WTC11 (cell line): ENCODE results near the gene PRR35. TPM values are rescaled to one million over a fixed set of nuclear protein-coding genes. Genes with fewer than 3 reads are reported as not detected.

ENCODE experiments used
- ATAC-seq: fragments of 200-7000 bp; cut with Tn5 transposase; 2 replicates; pipeline ENCODE4 v1.10.0; 2021; ENCODE audit warnings: mild to moderate bottlenecking, moderate library complexity
- CTCF ChIA-PET: fragments of 300-600 bp; sonication (Branson Sonifier 250); formaldehyde crosslinking; loops from one replicate; lab custom pipeline; 2021; ENCODE audit warnings: antibody characterized with exemption; lab: Charles Lee
- POLR2A ChIA-PET: fragments of 350-600 bp; sonication (Branson Sonifier 250); formaldehyde crosslinking; loops from one replicate; lab custom pipeline; 2021; ENCODE audit warnings: antibody characterized with exemption; lab: Charles Lee
- DNase-seq: peaks from one replicate; pipeline ENCODE4 v3.0.0; 2021; ENCODE audit warnings: low spot score
- H3K27ac Mint-ChIP-seq: 2 replicates; pipeline ENCODE4 v1.8.0; 2021; ENCODE audit warnings: mixed read lengths
- H3K27me3 Mint-ChIP-seq: 2 replicates; pipeline ENCODE4 v1.8.0; 2021; ENCODE audit warnings: low read depth, mild to moderate bottlenecking, moderate library complexity, mixed read lengths
- H3K36me3 Mint-ChIP-seq: 2 replicates; pipeline ENCODE4 v1.8.0; 2021; ENCODE audit warnings: mixed read lengths
- H3K4me1 Mint-ChIP-seq: 2 replicates; pipeline ENCODE4 v1.8.0; 2022; ENCODE audit warnings: mixed read lengths
- H3K4me3 Mint-ChIP-seq: 2 replicates; pipeline ENCODE4 v1.8.0; 2021; ENCODE audit warnings: mild to moderate bottlenecking, moderate library complexity, mixed read lengths
- H3K9me3 Mint-ChIP-seq: 2 replicates; pipeline ENCODE4 v1.8.0; 2021; ENCODE audit warnings: mixed read lengths
- ATF1 ChIP-seq: sonication (generic); formaldehyde crosslinking; IDR thresholded peaks from 2 replicates; pipeline ENCODE4 v1.8.1; 2023; ENCODE audit warnings: mild to moderate bottlenecking, moderate library complexity, missing genetic modification reagents
- EMX1 ChIP-seq: fragments of 250-450 bp; sonication (Bioruptor Pico); IDR thresholded peaks from 2 replicates; pipeline ENCODE4 v1.8.0; 2021; ENCODE audit warnings: mild to moderate bottlenecking
- ESRRA ChIP-seq: sonication (generic); formaldehyde crosslinking; IDR thresholded peaks from 2 replicates; pipeline ENCODE4 v1.8.1; 2022; ENCODE audit warnings: mild to moderate bottlenecking, missing genetic modification reagents, borderline replicate concordance
- FOXK1 ChIP-seq: sonication (generic); formaldehyde crosslinking; IDR thresholded peaks from 2 replicates; pipeline ENCODE4 v1.8.0; 2022; ENCODE audit warnings: mild to moderate bottlenecking, moderate library complexity, missing genetic modification reagents
- IRF2 ChIP-seq: sonication (generic); formaldehyde crosslinking; IDR thresholded peaks from 2 replicates; pipeline ENCODE4 v1.8.0; 2022; ENCODE audit warnings: low read depth, missing genetic modification reagents, borderline replicate concordance
- JAZF1 ChIP-seq: fragments of 250-450 bp; sonication (Bioruptor Pico); IDR thresholded peaks from 2 replicates; pipeline ENCODE4 v1.9.0; 2021; ENCODE audit warnings: moderate library complexity, mild to moderate bottlenecking, inconsistent platforms
- PRRX2 ChIP-seq: fragments of 250-450 bp; sonication (Bioruptor Pico); IDR thresholded peaks from 2 replicates; pipeline ENCODE4 v1.8.0; 2021; ENCODE audit warnings: mild to moderate bottlenecking
- RELA ChIP-seq: sonication (generic); formaldehyde crosslinking; IDR thresholded peaks from 2 replicates; pipeline ENCODE4 v1.8.1; 2022; ENCODE audit warnings: missing genetic modification reagents, mild to moderate bottlenecking, borderline replicate concordance
- RORB ChIP-seq: fragments of 250-450 bp; sonication (Bioruptor Pico); IDR thresholded peaks from 2 replicates; pipeline ENCODE4 v1.9.0; 2021; ENCODE audit warnings: mild to moderate bottlenecking
- SOX15 ChIP-seq: fragments of 250-450 bp; sonication (Bioruptor Pico); IDR thresholded peaks from 2 replicates; pipeline ENCODE4 v1.9.0; 2021; ENCODE audit warnings: mild to moderate bottlenecking
- TEAD4 ChIP-seq: sonication (generic); formaldehyde crosslinking; IDR thresholded peaks from 2 replicates; pipeline ENCODE4 v1.8.0; 2022; ENCODE audit warnings: mild to moderate bottlenecking, missing genetic modification reagents
- TP53 ChIP-seq: sonication (generic); formaldehyde crosslinking; IDR thresholded peaks from 2 replicates; pipeline ENCODE4 v1.8.1; 2023; ENCODE audit warnings: mild to moderate bottlenecking, missing genetic modification reagents
- ZNF138 ChIP-seq: sonication (generic); formaldehyde crosslinking; conservative IDR thresholded peaks from 2 replicates; pipeline ENCODE4 v1.8.1; 2022; ENCODE audit warnings: mild to moderate bottlenecking, moderate library complexity, missing genetic modification reagents
- ZNF416 ChIP-seq: fragments of 250-450 bp; sonication (Bioruptor Pico); IDR thresholded peaks from 2 replicates; pipeline ENCODE4 v1.9.0; 2021; ENCODE audit warnings: mild to moderate bottlenecking, inconsistent platforms
- total RNA-seq: library from RNA; stranded (reverse); gene quantifications from 3 replicates; pipeline ENCODE4 v1.2.3, GENCODE V29; 2021
- TF ChIP-seq, protein P1 (sequence below): sonication (generic); formaldehyde crosslinking; IDR thresholded peaks from 2 replicates; pipeline ENCODE4 v1.8.0; 2022; ENCODE audit warnings: mild to moderate bottlenecking, missing genetic modification reagents
- TF ChIP-seq, protein P2 (sequence below): sonication (generic); formaldehyde crosslinking; IDR thresholded peaks from 2 replicates; pipeline ENCODE4 v1.8.0; 2023; ENCODE audit warnings: mild to moderate bottlenecking, missing genetic modification reagents
- TF ChIP-seq, protein P3 (sequence below): sonication (generic); formaldehyde crosslinking; IDR thresholded peaks from 2 replicates; pipeline ENCODE4 v1.8.1; 2022; ENCODE audit warnings: low read depth, mild to moderate bottlenecking, moderate library complexity, missing genetic modification reagents, borderline replicate concordance
- TF ChIP-seq, protein P4 (sequence below): sonication (generic); formaldehyde crosslinking; IDR thresholded peaks from 2 replicates; pipeline ENCODE4 v1.8.1; 2022; ENCODE audit warnings: missing genetic modification reagents, borderline replicate concordance
- TF ChIP-seq, protein P5 (sequence below): fragments of 250-450 bp; sonication (Bioruptor Pico); IDR thresholded peaks from 2 replicates; pipeline ENCODE4 v1.9.0; 2021; ENCODE audit warnings: mild to moderate bottlenecking, borderline replicate concordance
- TF ChIP-seq, protein P6 (sequence below): sonication (generic); formaldehyde crosslinking; IDR thresholded peaks from 2 replicates; pipeline ENCODE4 v1.8.1; 2022; ENCODE audit warnings: mild to moderate bottlenecking, missing genetic modification reagents, moderate library complexity, borderline replicate concordance

The PRR35 gene
- total RNA-seq, 1 experiment from 2014 or later, result 0.72 TPM

DNA sequence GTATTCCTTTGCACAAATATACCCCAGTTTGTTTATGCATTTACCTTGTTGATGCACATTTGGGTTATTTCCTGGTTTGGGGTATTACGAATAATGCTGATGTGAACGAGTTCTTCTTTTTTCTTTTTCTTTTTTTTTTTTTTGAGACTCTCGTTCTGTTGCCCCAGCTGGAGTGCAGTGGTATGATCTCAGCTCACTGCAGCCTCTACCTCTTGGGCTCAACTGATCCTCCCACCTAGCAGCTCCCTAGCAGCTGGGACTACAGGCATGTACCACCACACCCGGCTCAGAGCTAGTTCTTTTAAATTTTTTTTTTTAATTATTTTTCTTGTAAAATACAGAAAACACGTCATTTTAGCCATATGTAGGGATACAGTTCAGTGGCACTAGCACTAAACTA, 43.7 kb downstream of the PRR35 start:
- no peak overlapping the region for H3K27ac Mint-ChIP-seq
- TF ChIP-seq RORB (CRISPR knock-in tag) (no peak), IRF2 (no peak), PRRX2 (CRISPR knock-in tag) (no peak), RELA (CRISPR knock-in tag) (no peak), TP53 (CRISPR knock-in tag) (no peak), JAZF1 (CRISPR knock-in tag) (no peak), ESRRA (no peak), EMX1 (CRISPR knock-in tag) (no peak), ATF1 (CRISPR knock-in tag) (no peak), SOX15 (no peak), FOXK1 (no peak), ZNF138 (no peak), TEAD4 (CRISPR knock-in tag) (no peak)
- TF ChIP-seq, protein P1, sequence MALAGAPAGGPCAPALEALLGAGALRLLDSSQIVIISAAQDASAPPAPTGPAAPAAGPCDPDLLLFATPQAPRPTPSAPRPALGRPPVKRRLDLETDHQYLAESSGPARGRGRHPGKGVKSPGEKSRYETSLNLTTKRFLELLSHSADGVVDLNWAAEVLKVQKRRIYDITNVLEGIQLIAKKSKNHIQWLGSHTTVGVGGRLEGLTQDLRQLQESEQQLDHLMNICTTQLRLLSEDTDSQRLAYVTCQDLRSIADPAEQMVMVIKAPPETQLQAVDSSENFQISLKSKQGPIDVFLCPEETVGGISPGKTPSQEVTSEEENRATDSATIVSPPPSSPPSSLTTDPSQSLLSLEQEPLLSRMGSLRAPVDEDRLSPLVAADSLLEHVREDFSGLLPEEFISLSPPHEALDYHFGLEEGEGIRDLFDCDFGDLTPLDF (CRISPR knock-in tag), result no peak
- TF ChIP-seq, protein P2, sequence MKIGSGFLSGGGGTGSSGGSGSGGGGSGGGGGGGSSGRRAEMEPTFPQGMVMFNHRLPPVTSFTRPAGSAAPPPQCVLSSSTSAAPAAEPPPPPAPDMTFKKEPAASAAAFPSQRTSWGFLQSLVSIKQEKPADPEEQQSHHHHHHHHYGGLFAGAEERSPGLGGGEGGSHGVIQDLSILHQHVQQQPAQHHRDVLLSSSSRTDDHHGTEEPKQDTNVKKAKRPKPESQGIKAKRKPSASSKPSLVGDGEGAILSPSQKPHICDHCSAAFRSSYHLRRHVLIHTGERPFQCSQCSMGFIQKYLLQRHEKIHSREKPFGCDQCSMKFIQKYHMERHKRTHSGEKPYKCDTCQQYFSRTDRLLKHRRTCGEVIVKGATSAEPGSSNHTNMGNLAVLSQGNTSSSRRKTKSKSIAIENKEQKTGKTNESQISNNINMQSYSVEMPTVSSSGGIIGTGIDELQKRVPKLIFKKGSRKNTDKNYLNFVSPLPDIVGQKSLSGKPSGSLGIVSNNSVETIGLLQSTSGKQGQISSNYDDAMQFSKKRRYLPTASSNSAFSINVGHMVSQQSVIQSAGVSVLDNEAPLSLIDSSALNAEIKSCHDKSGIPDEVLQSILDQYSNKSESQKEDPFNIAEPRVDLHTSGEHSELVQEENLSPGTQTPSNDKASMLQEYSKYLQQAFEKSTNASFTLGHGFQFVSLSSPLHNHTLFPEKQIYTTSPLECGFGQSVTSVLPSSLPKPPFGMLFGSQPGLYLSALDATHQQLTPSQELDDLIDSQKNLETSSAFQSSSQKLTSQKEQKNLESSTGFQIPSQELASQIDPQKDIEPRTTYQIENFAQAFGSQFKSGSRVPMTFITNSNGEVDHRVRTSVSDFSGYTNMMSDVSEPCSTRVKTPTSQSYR (CRISPR knock-in tag), result no peak
- TF ChIP-seq, protein P3, sequence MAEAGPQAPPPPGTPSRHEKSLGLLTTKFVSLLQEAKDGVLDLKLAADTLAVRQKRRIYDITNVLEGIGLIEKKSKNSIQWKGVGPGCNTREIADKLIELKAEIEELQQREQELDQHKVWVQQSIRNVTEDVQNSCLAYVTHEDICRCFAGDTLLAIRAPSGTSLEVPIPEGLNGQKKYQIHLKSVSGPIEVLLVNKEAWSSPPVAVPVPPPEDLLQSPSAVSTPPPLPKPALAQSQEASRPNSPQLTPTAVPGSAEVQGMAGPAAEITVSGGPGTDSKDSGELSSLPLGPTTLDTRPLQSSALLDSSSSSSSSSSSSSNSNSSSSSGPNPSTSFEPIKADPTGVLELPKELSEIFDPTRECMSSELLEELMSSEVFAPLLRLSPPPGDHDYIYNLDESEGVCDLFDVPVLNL (CRISPR knock-in tag), result no peak
- TF ChIP-seq, protein P4, sequence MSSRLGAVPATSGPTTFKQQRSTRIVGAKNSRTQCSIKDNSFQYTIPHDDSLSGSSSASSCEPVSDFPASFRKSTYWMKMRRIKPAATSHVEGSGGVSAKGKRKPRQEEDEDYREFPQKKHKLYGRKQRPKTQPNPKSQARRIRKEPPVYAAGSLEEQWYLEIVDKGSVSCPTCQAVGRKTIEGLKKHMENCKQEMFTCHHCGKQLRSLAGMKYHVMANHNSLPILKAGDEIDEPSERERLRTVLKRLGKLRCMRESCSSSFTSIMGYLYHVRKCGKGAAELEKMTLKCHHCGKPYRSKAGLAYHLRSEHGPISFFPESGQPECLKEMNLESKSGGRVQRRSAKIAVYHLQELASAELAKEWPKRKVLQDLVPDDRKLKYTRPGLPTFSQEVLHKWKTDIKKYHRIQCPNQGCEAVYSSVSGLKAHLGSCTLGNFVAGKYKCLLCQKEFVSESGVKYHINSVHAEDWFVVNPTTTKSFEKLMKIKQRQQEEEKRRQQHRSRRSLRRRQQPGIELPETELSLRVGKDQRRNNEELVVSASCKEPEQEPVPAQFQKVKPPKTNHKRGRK (CRISPR knock-in tag), result no peak
- TF ChIP-seq, all 79 proteins: peak for 0
- H3K4me1 Mint-ChIP-seq, result peaks cover 6% of the 10 kb centered on the region
- peaks cover 12% of the 10 kb centered on the region for H3K9me3 Mint-ChIP-seq
- CTCF ChIA-PET, result no interaction called here
- DNase-seq (no peak), ATAC-seq (no peak)
- no peak overlapping the region for H3K4me3 Mint-ChIP-seq
- POLR2A ChIA-PET, result no interaction called here
- peaks cover 22% of the 10 kb centered on the region for H3K36me3 Mint-ChIP-seq
- no peaks in the 10 kb centered on the region for H3K27me3 Mint-ChIP-seq

DNA sequence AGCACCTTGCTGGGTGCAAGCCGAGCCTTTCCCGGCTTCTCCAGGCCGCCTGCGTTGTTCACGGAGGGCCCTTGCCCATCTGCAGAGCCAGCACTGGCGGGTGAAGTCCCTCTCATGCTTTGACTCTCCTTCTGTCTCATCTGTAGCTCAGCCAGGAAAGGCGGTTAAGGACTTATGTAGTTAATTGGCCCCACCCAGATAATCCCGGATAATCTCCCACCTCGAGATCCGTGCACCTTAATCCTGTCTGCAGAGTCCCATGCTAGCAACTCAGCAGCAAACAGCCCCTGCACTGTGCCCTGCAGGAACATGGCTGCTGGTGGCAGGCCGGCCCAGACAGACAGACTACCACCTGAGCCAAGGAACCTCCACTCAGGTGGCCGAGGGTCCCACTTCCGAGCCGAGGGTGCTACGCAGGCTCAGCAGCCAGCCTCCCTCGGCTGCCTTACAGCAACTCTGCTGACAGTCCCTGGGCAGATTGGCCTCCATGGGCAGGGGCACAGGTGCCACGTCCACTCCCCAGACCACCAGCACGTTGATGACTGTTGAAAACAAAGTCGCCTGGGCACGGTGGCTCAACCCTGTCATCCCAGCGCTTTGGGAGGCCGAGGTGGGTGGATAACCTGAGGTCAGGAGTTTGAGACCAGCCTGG, 46.6 kb downstream of the PRR35 start:
- peaks cover 12% of the 10 kb centered on the region for H3K9me3 Mint-ChIP-seq
- H3K36me3 Mint-ChIP-seq, result peaks cover 17% of the 10 kb centered on the region
- no peak overlapping the region for H3K27ac Mint-ChIP-seq
- TF ChIP-seq ZNF416 (no peak), EMX1 (CRISPR knock-in tag) (no peak)
- TF ChIP-seq, protein P5, sequence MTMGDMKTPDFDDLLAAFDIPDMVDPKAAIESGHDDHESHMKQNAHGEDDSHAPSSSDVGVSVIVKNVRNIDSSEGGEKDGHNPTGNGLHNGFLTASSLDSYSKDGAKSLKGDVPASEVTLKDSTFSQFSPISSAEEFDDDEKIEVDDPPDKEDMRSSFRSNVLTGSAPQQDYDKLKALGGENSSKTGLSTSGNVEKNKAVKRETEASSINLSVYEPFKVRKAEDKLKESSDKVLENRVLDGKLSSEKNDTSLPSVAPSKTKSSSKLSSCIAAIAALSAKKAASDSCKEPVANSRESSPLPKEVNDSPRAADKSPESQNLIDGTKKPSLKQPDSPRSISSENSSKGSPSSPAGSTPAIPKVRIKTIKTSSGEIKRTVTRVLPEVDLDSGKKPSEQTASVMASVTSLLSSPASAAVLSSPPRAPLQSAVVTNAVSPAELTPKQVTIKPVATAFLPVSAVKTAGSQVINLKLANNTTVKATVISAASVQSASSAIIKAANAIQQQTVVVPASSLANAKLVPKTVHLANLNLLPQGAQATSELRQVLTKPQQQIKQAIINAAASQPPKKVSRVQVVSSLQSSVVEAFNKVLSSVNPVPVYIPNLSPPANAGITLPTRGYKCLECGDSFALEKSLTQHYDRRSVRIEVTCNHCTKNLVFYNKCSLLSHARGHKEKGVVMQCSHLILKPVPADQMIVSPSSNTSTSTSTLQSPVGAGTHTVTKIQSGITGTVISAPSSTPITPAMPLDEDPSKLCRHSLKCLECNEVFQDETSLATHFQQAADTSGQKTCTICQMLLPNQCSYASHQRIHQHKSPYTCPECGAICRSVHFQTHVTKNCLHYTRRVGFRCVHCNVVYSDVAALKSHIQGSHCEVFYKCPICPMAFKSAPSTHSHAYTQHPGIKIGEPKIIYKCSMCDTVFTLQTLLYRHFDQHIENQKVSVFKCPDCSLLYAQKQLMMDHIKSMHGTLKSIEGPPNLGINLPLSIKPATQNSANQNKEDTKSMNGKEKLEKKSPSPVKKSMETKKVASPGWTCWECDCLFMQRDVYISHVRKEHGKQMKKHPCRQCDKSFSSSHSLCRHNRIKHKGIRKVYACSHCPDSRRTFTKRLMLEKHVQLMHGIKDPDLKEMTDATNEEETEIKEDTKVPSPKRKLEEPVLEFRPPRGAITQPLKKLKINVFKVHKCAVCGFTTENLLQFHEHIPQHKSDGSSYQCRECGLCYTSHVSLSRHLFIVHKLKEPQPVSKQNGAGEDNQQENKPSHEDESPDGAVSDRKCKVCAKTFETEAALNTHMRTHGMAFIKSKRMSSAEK (CRISPR knock-in tag), result no peak
- TF ChIP-seq, protein P6, sequence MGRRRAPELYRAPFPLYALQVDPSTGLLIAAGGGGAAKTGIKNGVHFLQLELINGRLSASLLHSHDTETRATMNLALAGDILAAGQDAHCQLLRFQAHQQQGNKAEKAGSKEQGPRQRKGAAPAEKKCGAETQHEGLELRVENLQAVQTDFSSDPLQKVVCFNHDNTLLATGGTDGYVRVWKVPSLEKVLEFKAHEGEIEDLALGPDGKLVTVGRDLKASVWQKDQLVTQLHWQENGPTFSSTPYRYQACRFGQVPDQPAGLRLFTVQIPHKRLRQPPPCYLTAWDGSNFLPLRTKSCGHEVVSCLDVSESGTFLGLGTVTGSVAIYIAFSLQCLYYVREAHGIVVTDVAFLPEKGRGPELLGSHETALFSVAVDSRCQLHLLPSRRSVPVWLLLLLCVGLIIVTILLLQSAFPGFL (CRISPR knock-in tag), result no peak
- H3K4me3 Mint-ChIP-seq, result no peak overlapping the region
- no peaks in the 10 kb centered on the region for H3K27me3 Mint-ChIP-seq
- ChIA-PET POLR2A (no interaction called here), CTCF (interaction anchor here (0.7 kb wide), 1 partner anchor 16 kb away, joined by 3 read pairs; no protein-coding TSS in a partner anchor)
- peaks cover 8% of the 10 kb centered on the region for H3K4me1 Mint-ChIP-seq
- DNase-seq (no peak), ATAC-seq (no peak)
